HG02981 (cell line): ENCODE results near the gene LRRC59.
"Not testable (repeated sequence)": the region's sequence is repeated elsewhere in the genome, so short reads cannot be mapped to it uniquely, and the experiment has no call there.

Experiments
- ATAC-seq: cut with Tn5 transposase; IDR thresholded peaks from one replicate; pipeline ENCODE4 v1.9.1; 2021; ENCODE audit warnings: mild to moderate bottlenecking, moderate library complexity; ENCODE audit not compliant: unreplicated experiment

Gene LRRC59

GRCh38 chr17:50348522-50349242 is 48.6 kb downstream of the LRRC59 start:
- no peak for ATAC-seq

- no peak for ATAC-seq
These were observed 49.4 kb downstream of the LRRC59 start for GRCh38 chr17:50347894-50348291.

DNA sequence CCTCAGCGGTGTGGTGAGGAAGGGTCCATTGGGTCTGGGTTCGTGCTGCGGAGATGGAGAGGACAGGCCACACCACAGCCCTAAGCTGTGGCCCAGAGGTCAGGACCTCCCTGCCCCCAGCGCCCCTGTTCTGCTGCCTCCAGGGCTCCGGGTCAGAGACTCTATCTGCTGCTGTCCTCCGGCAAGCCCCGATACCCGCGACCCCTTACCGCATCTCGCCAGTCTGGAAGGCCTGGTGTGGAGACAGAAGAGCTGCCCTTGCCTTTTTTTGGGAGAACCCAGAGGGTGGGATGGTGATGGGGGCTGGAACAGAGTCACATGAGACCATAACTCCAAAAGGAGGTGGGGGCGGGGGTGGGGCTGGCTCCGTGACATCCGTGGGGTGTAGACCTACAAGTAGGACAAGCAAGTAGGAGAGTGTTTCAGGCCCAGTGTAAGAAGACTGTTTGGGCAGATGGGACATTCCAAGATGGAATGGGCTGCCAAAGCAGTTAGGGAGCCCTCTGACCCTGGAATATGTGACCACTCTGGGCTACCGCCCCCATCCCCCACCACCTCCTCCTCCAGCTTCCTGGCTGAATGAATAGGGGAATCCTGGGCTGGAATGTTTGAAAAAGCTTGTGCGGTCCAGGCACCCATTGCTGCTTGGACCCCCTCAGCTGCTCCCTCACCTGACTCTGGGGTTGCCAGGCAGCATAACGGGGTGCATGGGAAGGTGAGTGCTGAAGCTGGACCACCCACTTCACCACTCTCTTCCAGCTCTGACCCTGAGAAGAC is 50.0 kb downstream of the LRRC59 start:
- no peak for ATAC-seq

GRCh38 chr17:50346313-50347116 is 50.8 kb downstream of the LRRC59 start:
- peak; percentile 45 for ATAC-seq

GRCh38 chr17:50345432-50346312 is 51.7 kb downstream of the LRRC59 start, which contains the start of gene XYLT2:
Gene XYLT2 (plus strand): TSS chr17:50346126. CDS start chr17:50346141, 15 bp downstream.
- peak; percentile 71 for ATAC-seq

DNA sequence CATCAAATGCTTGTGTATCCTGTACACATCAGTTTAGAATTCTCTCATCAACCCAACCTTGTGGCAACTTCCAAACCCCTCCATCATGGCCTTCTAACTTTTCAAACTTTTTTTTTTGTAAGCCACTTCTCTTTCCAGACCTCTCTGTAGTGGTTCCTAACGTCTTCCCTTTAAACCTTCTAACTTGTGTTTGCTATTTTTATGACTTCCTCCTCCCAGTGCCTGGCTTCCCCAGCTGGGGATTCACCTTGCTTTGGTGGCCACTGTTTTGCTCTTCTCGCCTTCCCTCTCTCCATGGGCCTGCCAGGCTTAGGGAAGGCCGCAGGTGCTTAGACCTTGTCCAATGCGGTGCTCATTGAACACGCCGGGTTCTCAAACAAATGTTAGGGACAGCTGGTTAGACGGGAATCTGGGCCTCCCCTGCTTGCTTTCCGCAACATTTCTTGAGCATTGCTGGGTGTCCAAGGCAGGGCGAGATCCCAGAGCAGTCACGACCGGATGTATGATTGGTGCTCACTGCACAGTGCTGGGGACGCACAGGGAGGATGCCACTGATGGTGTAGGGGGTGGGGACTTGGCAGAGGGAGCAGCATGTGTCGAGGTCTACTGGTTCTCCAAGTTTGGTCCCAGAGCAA is 52.5 kb downstream of the LRRC59 start:
- ATAC-seq = no peak

GRCh38 chr17:50339381-50339780 is 57.9 kb downstream of the LRRC59 start:
- no peak for ATAC-seq

DNA sequence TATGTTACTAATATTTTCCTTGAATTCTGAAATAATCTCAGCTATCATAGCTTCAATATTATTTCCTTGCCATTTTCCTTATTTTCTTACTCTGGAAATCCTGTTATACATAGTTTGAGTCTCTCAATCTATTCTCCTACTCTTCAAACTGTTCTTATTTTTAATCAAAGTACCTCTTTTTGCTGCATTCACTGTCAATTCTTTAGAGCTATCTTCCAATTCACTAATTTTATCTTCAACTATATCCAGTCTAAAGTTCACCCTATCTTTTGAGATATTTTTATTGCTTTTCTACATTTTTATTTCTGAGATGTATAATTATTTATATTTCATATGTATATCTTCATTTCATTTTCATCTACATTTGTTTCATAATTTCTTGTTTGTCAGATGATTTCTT is 58.7 kb downstream of the LRRC59 start:
- ATAC-seq = no peak

DNA sequence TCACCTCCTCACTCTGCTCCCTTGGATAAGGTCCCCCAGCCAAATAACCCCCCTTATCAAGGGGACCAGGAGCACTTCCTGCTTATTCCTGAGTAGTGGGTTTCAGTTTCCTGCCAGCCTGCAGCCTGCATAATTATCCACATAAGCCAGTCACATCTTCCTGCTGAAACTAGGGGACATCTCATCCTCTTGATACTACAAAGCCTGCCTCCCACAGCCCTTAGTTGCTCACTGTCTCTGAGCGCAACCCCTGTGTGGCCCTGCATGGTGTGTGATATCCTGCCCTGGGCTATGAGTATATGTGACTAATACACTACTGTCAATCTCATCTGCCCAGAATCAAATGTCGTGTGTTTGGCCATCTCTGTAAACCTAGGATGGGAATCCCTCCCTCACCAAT is 59.4 kb downstream of the LRRC59 start:
- ATAC-seq = no peak

- not testable (repeated sequence) for ATAC-seq
These were observed 63.8 kb downstream of the LRRC59 start for GRCh38 chr17:50333291-50334057.

DNA sequence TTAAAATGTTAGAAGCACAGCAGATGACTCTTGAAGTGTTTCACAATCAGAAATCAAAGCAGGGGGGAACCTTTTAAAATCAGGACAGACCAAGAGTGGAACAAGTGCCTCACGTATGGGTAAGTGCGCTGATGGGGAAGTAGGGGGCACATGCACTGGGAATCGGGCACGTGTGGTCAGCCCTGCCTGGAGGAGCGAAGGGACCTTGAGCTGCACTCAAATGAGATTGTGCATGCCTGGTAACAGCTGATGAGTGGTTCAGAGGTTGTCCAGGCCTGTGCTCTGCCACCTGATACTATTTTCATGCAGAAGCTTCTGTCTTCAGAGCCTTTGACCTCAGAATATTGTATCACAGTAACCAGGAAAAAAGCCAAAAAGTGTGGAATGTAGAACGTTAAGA is 65.1 kb downstream of the LRRC59 start:
- ATAC-seq = no peak
